GDM1 (cell line): ENCODE data around the gene EXOC8.

Source experiments
- DNase-seq: peaks from one replicate; lab custom pipeline; 2025; lab: John Stamatoyannopoulos, UW

EXOC8 gene

DNA sequence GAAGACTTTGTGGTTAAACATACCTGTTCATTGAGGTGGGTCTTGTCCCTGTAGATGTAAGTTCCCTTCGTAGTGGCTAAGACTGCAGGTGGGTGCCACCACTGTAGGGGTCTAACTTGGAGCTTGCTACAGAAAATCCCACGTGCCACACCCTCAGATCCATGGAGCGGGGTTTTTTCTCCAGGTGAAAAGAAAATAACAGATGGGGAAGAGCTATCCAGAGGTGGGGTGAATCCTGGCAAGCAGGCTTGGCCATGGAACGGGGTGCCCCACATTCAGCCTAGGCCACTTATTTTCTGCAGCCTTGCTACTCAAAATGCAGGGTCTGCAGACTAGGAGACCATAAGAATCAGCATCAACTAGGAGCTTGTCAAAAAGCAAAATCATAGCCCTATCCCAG is 24.0 kb downstream of the EXOC8 start:
- no peak for DNase-seq

DNA sequence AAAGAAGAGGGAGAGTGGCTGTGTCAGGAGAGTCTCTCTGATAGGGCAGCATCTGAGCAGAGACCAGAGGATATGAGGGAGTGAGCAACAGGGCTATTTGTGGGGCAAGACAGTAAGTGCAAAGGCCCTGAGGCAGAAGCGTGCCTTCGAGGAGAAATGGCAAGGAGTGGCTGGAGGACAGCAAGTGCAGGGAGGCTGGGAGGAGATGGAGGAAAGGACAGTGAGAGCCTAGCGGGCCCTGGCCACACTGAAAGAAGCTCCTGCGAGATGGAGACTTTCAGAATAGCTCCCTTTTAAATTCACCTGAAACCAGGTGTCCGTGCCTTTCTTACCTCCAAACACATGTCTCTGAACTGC is 25.2 kb downstream of the EXOC8 start:
- DNase-seq, result no peak

DNA sequence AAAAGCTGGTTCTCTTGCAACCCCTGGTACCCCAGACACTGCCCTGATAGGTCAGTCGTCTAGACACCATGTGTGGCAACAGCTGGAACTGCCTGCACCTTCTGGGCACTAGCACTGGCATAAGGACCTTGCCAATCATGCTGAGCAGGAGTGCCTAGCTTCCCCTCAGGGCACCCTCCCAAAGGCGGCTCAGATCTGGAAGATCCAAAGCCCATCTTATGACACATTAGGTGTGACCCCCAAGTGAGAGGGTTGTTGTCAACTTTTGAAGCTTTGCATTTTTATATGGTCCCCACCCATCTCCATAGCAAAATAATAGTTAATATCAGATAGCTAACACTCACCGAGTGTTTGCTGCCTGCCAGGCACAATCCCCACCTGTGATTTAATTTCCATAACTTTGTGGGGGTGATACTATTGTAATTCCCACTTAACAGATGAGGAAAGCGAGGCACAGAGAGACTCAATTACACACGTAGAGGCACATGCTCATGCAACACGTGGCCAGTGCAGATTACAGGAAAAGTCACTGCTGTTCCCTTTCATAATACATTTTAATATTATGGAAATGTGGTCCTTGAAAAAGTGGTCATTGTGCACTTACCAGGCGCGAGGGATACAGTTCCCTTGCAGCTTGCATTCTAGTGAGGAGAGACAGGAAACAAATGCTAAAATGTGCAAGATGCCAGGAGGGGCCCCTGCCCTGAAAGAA is 25.8 kb downstream of the EXOC8 start:
- DNase-seq, result no peak

DNA sequence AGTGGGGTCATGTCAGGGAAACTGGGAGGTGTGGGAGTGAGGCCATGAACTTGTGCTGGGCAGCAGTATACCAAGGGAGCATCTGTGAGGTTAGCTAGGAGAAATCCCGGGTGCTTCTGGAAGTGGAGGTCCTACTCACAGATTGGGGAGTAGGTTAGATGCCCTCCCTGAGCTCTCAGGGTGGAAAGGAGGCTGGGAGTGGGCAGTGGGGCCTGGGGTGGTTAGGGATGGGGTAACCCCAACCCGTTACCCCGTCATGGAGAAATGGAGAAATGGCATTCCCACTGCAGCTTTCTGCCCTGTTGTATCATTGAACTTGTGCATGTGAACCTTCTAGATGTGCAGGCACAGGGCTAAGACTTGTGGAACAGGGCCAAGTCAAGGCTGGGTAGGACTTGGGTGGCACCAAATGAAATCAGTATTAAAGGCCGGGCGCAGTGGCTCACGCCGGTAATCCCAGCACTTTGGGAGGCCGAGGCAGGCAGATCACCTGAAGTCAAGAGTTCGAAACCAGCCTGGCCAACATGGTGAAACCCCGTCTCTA is 27.2 kb downstream of the EXOC8 start:
- no peak for DNase-seq

DNA sequence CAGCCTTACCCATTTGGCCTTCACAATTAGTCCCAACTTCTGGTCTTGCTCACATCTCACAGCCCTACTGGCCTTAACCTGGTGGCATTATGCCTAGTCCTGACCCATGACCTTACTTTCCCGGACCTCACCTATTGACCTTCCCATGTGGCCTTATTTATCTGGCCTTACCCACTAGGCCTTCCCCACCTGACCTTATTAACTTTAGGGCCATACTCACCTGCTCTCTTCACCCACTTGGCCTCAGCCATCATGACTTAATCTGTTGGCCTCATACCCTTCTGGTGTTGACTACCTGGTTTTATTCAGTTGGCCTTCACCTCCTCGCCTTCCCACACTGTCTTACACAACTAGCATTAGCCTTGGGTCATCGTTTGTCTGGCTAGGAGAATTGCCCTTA is 35.7 kb downstream of the EXOC8 start:
- DNase-seq, result no peak

DNA sequence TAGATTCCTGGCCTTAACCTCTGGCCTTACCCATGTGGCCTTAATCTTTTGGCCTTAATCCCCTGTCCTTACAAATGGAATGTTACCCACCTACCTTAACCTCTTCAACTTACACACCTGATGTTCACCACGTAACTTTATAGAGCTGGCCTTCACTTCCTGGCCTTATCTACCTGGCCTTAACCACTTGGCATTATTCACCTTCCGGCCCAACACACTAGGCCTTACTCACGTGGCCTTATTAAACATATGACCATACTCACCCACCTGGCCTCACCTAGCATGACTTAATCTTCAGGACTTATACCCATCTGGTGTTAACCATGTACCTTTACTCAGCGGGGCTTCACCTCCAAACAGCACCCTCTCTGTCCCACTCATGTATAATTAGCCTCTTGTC is 41.7 kb downstream of the EXOC8 start:
- DNase-seq, result no peak

DNA sequence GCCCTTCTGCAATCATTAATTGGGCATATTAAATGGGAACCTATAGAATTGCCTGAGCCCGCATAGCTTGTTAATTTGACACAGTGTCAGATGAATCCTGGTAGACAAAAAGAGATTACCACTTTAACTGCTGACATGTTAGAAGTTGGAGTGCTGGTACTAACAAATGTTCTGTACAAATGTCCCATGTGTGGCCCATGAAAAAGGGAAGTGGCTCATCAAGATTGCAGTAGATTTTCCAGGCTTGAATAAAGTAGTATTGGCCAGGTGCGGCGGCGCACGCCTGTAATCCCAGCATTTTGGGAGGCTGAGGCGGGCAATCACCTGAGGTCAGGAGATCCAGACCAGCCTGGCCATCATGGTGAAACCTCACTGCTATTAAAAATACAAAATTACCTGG is 51.0 kb downstream of the EXOC8 start:
- DNase-seq, result no peak

DNA sequence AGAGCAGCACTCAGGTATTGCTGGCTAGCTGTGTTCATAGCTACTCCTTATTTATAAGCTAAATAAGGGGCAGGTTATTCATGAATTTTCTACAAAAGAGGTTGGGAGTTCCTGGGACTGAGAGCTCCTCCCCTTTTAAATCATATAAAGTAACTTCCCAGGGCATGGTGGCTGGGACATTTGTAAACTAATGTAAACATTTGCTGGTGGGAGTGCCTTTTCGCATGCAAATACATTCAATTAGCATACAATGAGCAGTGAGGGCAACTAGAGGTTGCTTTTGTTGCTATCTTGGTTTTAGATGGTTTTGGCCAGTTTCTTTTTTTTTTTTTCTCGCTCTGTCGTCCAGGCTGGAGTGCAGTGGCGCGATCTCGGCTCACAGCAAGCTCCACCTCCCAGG is 53.2 kb downstream of the EXOC8 start:
- no peak for DNase-seq
